HCT116 (cell line): ENCODE data around the gene SRSF11. TPM values are rescaled to one million over a fixed set of nuclear protein-coding genes. Genes with fewer than 3 reads are reported as not detected.

Experiments
- ATAC-seq: fragments of 200-7000 bp; cut with Tn5 transposase; 2 replicates; pipeline ENCODE4 v1.9.1; 2020; ENCODE audit warnings: mild to moderate bottlenecking, moderate library complexity
- BruUV-seq: library from RNA; stranded (reverse); fragments of 400-500 nt; replicated peaks from 2 replicates; lab custom pipeline; 2021; lab: Mats Ljungman, UMichigan
- CTCF ChIA-PET: fragments of 300-600 bp; sonication (Branson Sonifier 250); formaldehyde crosslinking; loops from one replicate; lab custom pipeline; 2021; ENCODE audit warnings: antibody characterized with exemption; lab: Charles Lee
- POLR2A ChIA-PET: fragments of 300-600, 350-600 bp; sonication (Branson Sonifier 250); formaldehyde crosslinking; loops from one replicate; lab custom pipeline; 2021; ENCODE audit warnings: antibody characterized with exemption; lab: Charles Lee
- RAD21 ChIA-PET, 2 experiments: fragments of 300-600 bp; sonication (Branson Sonifier 250); formaldehyde crosslinking; loops; one replicate each; lab custom pipeline; 2023; ENCODE audit warnings: low total read pairs in 2 of 2; ENCODE audit not compliant: uncharacterized antibody in 2 of 2, unreplicated experiment in 2 of 2, low non-redundant PET in 1 of 2; lab: Charles Lee
- DNase-seq: peaks from one replicate; pipeline ENCODE4 v3.0.0-alpha.2; 2010; ENCODE audit warnings: low read depth, low spot score
- H2AFZ ChIP-seq: fragments of 200-600 bp; shearing (Covaris generic), sonication (generic); 2 replicates; pipeline ENCODE4 v1.6.1; 2017; ENCODE audit warnings: low read depth, mixed run types, mixed read lengths, antibody characterized with exemption, low read length; ENCODE audit not compliant: poor library complexity, severe bottlenecking
- H3K27ac ChIP-seq: 2 replicates; pipeline ENCODE4 v1.5.1; 2012; ENCODE audit warnings: low read depth, low read length
- H3K27me3 ChIP-seq: fragments of 200-600 bp; sonication (generic); 2 replicates; pipeline ENCODE4 v1.6.1; 2016; ENCODE audit warnings: mixed run types, low read length, mixed read lengths; ENCODE audit not compliant: insufficient read depth
- H3K36me3 ChIP-seq, 2 experiments: fragments of 200-500 bp in 1 of 2; fragments of 200-600 bp in 1 of 2; sonication (Bioruptor generic) in 1 of 2; sonication (generic) in 1 of 2; 2 replicates each; pipeline versions ENCODE4 v1.5.1 to v1.6.1; 2014 to 2016; ENCODE audit warnings: low read length in 2 of 2, inconsistent platforms in 1 of 2, mixed read lengths in 1 of 2, mixed run types in 1 of 2; ENCODE audit not compliant: insufficient read depth in 2 of 2, control insufficient read depth in 1 of 2
- H3K4me1 ChIP-seq, 2 experiments: fragments of 200-600 bp in 1 of 2; sonication (generic) in 1 of 2; 2 replicates each; pipeline versions ENCODE4 v1.5.1 to v1.6.1; 2012 to 2017; ENCODE audit warnings: low read length in 2 of 2, inconsistent platforms in 1 of 2, mild to moderate bottlenecking in 1 of 2, mixed read lengths in 1 of 2, mixed run types in 1 of 2, moderate library complexity in 1 of 2; ENCODE audit not compliant: insufficient read depth in 2 of 2, control insufficient read depth in 1 of 2
- H3K4me2 ChIP-seq: fragments of 200-600 bp; sonication (generic); 2 replicates; pipeline ENCODE4 v1.6.1; 2017; ENCODE audit warnings: mixed run types, low read length, mixed read lengths
- H3K4me3 ChIP-seq, 2 experiments: fragments of 200-600 bp in 1 of 2; sonication (generic) in 1 of 2; replicated peaks in 1 of 2; 2 replicates each; pipeline ENCODE4 v1.5.1; 2011 to 2016; ENCODE audit warnings: low read length in 2 of 2, control low read depth in 1 of 2, low read depth in 1 of 2, mild to moderate bottlenecking in 1 of 2, mixed read lengths in 1 of 2, mixed run types in 1 of 2
- H3K79me2 ChIP-seq: fragments of 200-600 bp; sonication (generic); 2 replicates; pipeline ENCODE4 v1.6.1; 2017; ENCODE audit warnings: mild to moderate bottlenecking, mixed run types, low read length, moderate library complexity, mixed read lengths; ENCODE audit not compliant: insufficient read depth
- H3K9ac ChIP-seq: fragments of 200-600 bp; sonication (generic); 2 replicates; pipeline ENCODE4 v1.6.1; 2016; ENCODE audit warnings: low read length, mixed read lengths
- H3K9me2 ChIP-seq: fragments of 200-600 bp; sonication (generic), shearing (Covaris generic); 2 replicates; pipeline ENCODE4 v1.6.1; 2017; ENCODE audit warnings: mixed run types, mild to moderate bottlenecking, moderate library complexity; ENCODE audit not compliant: insufficient read depth
- H3K9me3 ChIP-seq, 2 experiments: fragments of 200-500 bp in 1 of 2; fragments of 200-600 bp in 1 of 2; sonication (Bioruptor generic) in 1 of 2; sonication (generic) in 1 of 2; 2 replicates each; pipeline ENCODE4 v1.6.1; 2014 to 2017; ENCODE audit warnings: low read length in 2 of 2, mixed read lengths in 2 of 2, inconsistent platforms in 1 of 2, low read depth in 1 of 2, mild to moderate bottlenecking in 1 of 2, mixed run types in 1 of 2, moderate library complexity in 1 of 2; ENCODE audit not compliant: control insufficient read depth in 1 of 2, insufficient read depth in 1 of 2
- H4K20me1 ChIP-seq: fragments of 200-600 bp; sonication (generic), shearing (Covaris generic); 2 replicates; pipeline ENCODE4 v1.6.1; 2017; ENCODE audit warnings: mixed run types, mild to moderate bottlenecking, moderate library complexity; ENCODE audit not compliant: insufficient read depth
- CBX3 ChIP-seq: IDR thresholded peaks from 2 replicates; pipeline ENCODE4 v1.6.1; 2012; ENCODE audit warnings: low read depth
- CEBPB ChIP-seq: IDR thresholded peaks from 2 replicates; pipeline ENCODE4 v1.6.1; 2012; ENCODE audit warnings: low read depth
- EGR1 ChIP-seq: IDR thresholded peaks from 2 replicates; pipeline ENCODE4 v1.6.1; 2012; ENCODE audit warnings: low read depth
- ELF1 ChIP-seq: IDR thresholded peaks from 2 replicates; pipeline ENCODE4 v1.6.1; 2012; ENCODE audit warnings: low read depth, borderline replicate concordance
- EZH2 ChIP-seq: fragments of 200-600 bp; sonication (generic); IDR thresholded peaks from 2 replicates; pipeline ENCODE4 v1.6.1; 2017; ENCODE audit warnings: antibody characterized with exemption, mixed run types
- JUND ChIP-seq: IDR thresholded peaks from 2 replicates; pipeline ENCODE4 v1.6.1; 2012
- POLR2A ChIP-seq: IDR thresholded peaks from 2 replicates; pipeline ENCODE4 v1.7.0; 2011; ENCODE audit warnings: borderline replicate concordance; ENCODE audit not compliant: insufficient read depth, insufficient read length; ENCODE audit errors: extremely low read depth
- RAD21 ChIP-seq: IDR thresholded peaks from 2 replicates; pipeline ENCODE4 v1.6.1; 2012; ENCODE audit warnings: low read depth, mild to moderate bottlenecking
- SIN3A ChIP-seq: IDR thresholded peaks from 2 replicates; pipeline ENCODE4 v1.6.1; 2012; ENCODE audit warnings: low read depth
- SRF ChIP-seq: IDR thresholded peaks from 2 replicates; pipeline ENCODE4 v1.6.1; 2012; ENCODE audit warnings: low read depth
- ZFX ChIP-seq: fragments of 450-650 bp; IDR thresholded peaks from 2 replicates; pipeline ENCODE4 v1.6.1; 2017
- ZNF274 ChIP-seq: fragments of 200-500 bp; sonication (Bioruptor generic); IDR thresholded peaks from 2 replicates; pipeline ENCODE4 v1.6.1; 2014; ENCODE audit warnings: mild to moderate bottlenecking, low read depth, low read length, inconsistent platforms
- intact Hi-C: fragments of 100-400 bp; cut with micrococcal nuclease; formaldehyde crosslinking; loops from 2 replicates; pipeline ENCODE4 v1.10.0; 2022
- total RNA-seq: library from RNA; stranded (reverse); gene quantifications from one replicate; pipeline ENCODE4 v1.2.1, GENCODE V29; 2021; ENCODE audit not compliant: unreplicated experiment
- TF ChIP-seq, protein P1 (sequence below): IDR thresholded peaks from 2 replicates; pipeline ENCODE4 v1.6.1; 2011; ENCODE audit warnings: mild to moderate bottlenecking, low read length, moderate library complexity; ENCODE audit not compliant: insufficient replicate concordance; ENCODE audit errors: extremely low read depth
- TF ChIP-seq, protein P2 (sequence below), 3 experiments: fragments of 200-600 bp in 1 of 3; sonication (generic) in 1 of 3; IDR thresholded peaks in 2 of 3; conservative IDR thresholded peaks in 1 of 3; 2 replicates each; pipeline ENCODE4 v1.5.1; 2012 to 2017; ENCODE audit warnings: low read depth in 2 of 3, low read length in 2 of 3, antibody characterized with exemption in 1 of 3, borderline replicate concordance in 1 of 3, control low read depth in 1 of 3, mild to moderate bottlenecking in 1 of 3, mixed read lengths in 1 of 3, mixed run types in 1 of 3, moderate library complexity in 1 of 3; ENCODE audit not compliant: insufficient read depth in 1 of 3
- TF ChIP-seq, protein P3 (sequence below): IDR thresholded peaks from 2 replicates; pipeline ENCODE4 v1.6.1; 2012
- TF ChIP-seq, protein P4 (sequence below): IDR thresholded peaks from 2 replicates; pipeline ENCODE4 v1.6.1; 2012; ENCODE audit warnings: low read depth
- TF ChIP-seq, protein P5 (sequence below): IDR thresholded peaks from 2 replicates; pipeline ENCODE4 v1.6.1; 2012

The SRSF11 gene
- total RNA-seq, 1 experiment from 2014 or later: 166 TPM

DNA sequence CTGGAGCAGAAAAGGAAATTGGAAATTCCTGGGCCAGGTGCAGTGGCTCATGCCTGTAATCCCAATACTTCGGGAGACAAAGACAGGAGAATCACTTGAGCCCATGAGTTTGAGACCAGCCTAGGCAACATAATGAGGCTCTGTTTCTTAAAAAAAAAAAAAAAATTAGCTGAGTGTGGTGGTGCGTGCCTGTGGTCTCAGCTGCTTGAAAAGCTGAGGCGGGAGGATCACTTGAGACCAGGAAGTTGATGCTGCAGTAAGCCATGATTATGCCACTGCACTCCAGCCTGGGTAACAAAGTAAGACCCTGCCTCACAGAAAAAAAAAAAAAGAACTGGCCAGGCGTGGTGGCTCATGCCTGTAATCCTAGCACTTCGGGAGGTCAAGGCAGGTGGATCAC, 56.7 kb downstream of the SRSF11 start:
- no peak overlapping the region for H2AFZ ChIP-seq
- BruUV-seq: no TSS peak
- H3K4me2 ChIP-seq: no peak overlapping the region
- TF ChIP-seq EGR1: no peak
- TF ChIP-seq, protein P1, sequence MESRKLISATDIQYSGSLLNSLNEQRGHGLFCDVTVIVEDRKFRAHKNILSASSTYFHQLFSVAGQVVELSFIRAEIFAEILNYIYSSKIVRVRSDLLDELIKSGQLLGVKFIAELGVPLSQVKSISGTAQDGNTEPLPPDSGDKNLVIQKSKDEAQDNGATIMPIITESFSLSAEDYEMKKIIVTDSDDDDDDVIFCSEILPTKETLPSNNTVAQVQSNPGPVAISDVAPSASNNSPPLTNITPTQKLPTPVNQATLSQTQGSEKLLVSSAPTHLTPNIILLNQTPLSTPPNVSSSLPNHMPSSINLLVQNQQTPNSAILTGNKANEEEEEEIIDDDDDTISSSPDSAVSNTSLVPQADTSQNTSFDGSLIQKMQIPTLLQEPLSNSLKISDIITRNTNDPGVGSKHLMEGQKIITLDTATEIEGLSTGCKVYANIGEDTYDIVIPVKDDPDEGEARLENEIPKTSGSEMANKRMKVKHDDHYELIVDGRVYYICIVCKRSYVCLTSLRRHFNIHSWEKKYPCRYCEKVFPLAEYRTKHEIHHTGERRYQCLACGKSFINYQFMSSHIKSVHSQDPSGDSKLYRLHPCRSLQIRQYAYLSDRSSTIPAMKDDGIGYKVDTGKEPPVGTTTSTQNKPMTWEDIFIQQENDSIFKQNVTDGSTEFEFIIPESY: no peak
- no peak for TF ChIP-seq CEBPB
- no peak for TF ChIP-seq CBX3
- TF ChIP-seq SRF: no peak
- no peak for TF ChIP-seq JUND
- TF ChIP-seq, protein P2, sequence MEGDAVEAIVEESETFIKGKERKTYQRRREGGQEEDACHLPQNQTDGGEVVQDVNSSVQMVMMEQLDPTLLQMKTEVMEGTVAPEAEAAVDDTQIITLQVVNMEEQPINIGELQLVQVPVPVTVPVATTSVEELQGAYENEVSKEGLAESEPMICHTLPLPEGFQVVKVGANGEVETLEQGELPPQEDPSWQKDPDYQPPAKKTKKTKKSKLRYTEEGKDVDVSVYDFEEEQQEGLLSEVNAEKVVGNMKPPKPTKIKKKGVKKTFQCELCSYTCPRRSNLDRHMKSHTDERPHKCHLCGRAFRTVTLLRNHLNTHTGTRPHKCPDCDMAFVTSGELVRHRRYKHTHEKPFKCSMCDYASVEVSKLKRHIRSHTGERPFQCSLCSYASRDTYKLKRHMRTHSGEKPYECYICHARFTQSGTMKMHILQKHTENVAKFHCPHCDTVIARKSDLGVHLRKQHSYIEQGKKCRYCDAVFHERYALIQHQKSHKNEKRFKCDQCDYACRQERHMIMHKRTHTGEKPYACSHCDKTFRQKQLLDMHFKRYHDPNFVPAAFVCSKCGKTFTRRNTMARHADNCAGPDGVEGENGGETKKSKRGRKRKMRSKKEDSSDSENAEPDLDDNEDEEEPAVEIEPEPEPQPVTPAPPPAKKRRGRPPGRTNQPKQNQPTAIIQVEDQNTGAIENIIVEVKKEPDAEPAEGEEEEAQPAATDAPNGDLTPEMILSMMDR (IDR thresholded peaks at IDR 0.05 in 2 of 3, conservative IDR thresholded peaks at IDR 0.05 in 1 of 3; ENCODE audit: borderline replicate concordance in 1 of 3, insufficient read depth in 1 of 3, low read depth in 2 of 3, low read length in 2 of 3): no peak
- TF ChIP-seq, protein P3, sequence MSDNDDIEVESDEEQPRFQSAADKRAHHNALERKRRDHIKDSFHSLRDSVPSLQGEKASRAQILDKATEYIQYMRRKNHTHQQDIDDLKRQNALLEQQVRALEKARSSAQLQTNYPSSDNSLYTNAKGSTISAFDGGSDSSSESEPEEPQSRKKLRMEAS: no peak
- TF ChIP-seq ZFX: no peak
- no peak for TF ChIP-seq ELF1
- TF ChIP-seq SIN3A: no peak
- TF ChIP-seq POLR2A: no peak
- no peak for TF ChIP-seq RAD21
- TF ChIP-seq EZH2: no peak
- TF ChIP-seq, protein P4, sequence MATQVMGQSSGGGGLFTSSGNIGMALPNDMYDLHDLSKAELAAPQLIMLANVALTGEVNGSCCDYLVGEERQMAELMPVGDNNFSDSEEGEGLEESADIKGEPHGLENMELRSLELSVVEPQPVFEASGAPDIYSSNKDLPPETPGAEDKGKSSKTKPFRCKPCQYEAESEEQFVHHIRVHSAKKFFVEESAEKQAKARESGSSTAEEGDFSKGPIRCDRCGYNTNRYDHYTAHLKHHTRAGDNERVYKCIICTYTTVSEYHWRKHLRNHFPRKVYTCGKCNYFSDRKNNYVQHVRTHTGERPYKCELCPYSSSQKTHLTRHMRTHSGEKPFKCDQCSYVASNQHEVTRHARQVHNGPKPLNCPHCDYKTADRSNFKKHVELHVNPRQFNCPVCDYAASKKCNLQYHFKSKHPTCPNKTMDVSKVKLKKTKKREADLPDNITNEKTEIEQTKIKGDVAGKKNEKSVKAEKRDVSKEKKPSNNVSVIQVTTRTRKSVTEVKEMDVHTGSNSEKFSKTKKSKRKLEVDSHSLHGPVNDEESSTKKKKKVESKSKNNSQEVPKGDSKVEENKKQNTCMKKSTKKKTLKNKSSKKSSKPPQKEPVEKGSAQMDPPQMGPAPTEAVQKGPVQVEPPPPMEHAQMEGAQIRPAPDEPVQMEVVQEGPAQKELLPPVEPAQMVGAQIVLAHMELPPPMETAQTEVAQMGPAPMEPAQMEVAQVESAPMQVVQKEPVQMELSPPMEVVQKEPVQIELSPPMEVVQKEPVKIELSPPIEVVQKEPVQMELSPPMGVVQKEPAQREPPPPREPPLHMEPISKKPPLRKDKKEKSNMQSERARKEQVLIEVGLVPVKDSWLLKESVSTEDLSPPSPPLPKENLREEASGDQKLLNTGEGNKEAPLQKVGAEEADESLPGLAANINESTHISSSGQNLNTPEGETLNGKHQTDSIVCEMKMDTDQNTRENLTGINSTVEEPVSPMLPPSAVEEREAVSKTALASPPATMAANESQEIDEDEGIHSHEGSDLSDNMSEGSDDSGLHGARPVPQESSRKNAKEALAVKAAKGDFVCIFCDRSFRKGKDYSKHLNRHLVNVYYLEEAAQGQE: no peak
- TF ChIP-seq, protein P5, sequence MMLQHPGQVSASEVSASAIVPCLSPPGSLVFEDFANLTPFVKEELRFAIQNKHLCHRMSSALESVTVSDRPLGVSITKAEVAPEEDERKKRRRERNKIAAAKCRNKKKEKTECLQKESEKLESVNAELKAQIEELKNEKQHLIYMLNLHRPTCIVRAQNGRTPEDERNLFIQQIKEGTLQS: no peak
- no peak for TF ChIP-seq ZNF274
- intact Hi-C loops: no loop called here
- no peak overlapping the region for H3K27ac ChIP-seq
- CTCF ChIA-PET: no interaction called here
- H3K4me3 ChIP-seq: no peak overlapping the region
- RAD21 ChIA-PET: no interaction called here
- H3K9me3 ChIP-seq: no peaks in the 10 kb centered on the region
- H3K79me2 ChIP-seq: peaks cover 14% of the 10 kb centered on the region; the same call in 1 of the 2 replicates
- no peaks in the 10 kb centered on the region for H3K27me3 ChIP-seq
- H3K9ac ChIP-seq: no peak overlapping the region
- no peak for DNase-seq
- POLR2A ChIA-PET: no interaction called here
- 0 out of 2 replicates have a peak, but pooled peaks cover 3% of the 10 kb centered on the region for H4K20me1 ChIP-seq
- no peak for ATAC-seq
- peaks cover 0 to 4% of the 10 kb centered on the region in 2 experiments; a peak in 2 of 4 replicates for H3K4me1 ChIP-seq
- no peaks in the 10 kb centered on the region for H3K9me2 ChIP-seq
- H3K36me3 ChIP-seq: peaks cover 5 to 11% of the 10 kb centered on the region in 2 experiments; a peak in 3 of 4 replicates
